Nephron progenitor cell (in vitro differentiated cells): Measurements from ENCODE around the gene LDLRAD3.

Experiments
- DNase-seq: peaks from one replicate; pipeline ENCODE4 v3.0.0; 2021
- H3K27ac Mint-ChIP-seq: 2 replicates; pipeline ENCODE4 v1.8.0; 2021; ENCODE audit warnings: mild to moderate bottlenecking, moderate library complexity, mixed read lengths
- H3K27me3 Mint-ChIP-seq: 2 replicates; pipeline ENCODE4 v1.8.0; 2021; ENCODE audit warnings: mild to moderate bottlenecking, low read depth, mixed read lengths; ENCODE audit not compliant: poor library complexity
- H3K36me3 Mint-ChIP-seq: 2 replicates; pipeline ENCODE4 v1.8.0; 2021; ENCODE audit warnings: low read depth, mixed read lengths
- H3K4me1 Mint-ChIP-seq: 2 replicates; pipeline ENCODE4 v1.8.0; 2021; ENCODE audit warnings: mixed read lengths
- H3K4me3 Mint-ChIP-seq: 2 replicates; pipeline ENCODE4 v1.8.0; 2021; ENCODE audit warnings: mild to moderate bottlenecking, moderate library complexity, mixed read lengths
- H3K9me3 Mint-ChIP-seq: 2 replicates; pipeline ENCODE4 v1.8.0; 2021; ENCODE audit warnings: mild to moderate bottlenecking, moderate library complexity, mixed read lengths
- CTCF ChIP-seq: fragments of 200-600 bp; sonication (generic); IDR thresholded peaks from 2 replicates; pipeline ENCODE4 v1.5.0; 2021; ENCODE audit warnings: antibody characterized with exemption

Gene LDLRAD3

GRCh38 chr11:35968386-35969088 is 24.7 kb downstream of the LDLRAD3 start:
- TF ChIP-seq CTCF: no peak
- Mint-ChIP-seq H3K36me3 (peaks cover 74% of the 10 kb centered on the region), H3K4me1 (peaks cover 61% of the 10 kb centered on the region), H3K27ac (peak overlapping the region; percentile 60), H3K4me3 (no peak overlapping the region), H3K27me3 (no peaks in the 10 kb centered on the region), H3K9me3 (peaks cover 36% of the 10 kb centered on the region)
- no peak for DNase-seq

GRCh38 chr11:35969089-35970042 is 25.5 kb downstream of the LDLRAD3 start:
- peaks cover 40% of the 10 kb centered on the region for H3K9me3 Mint-ChIP-seq
- H3K36me3 Mint-ChIP-seq: peaks cover 74% of the 10 kb centered on the region
- no peak for TF ChIP-seq CTCF
- no peak overlapping the region for H3K4me3 Mint-ChIP-seq
- H3K27me3 Mint-ChIP-seq: no peaks in the 10 kb centered on the region
- peak overlapping the region; percentile 60 for H3K27ac Mint-ChIP-seq
- peaks cover 54% of the 10 kb centered on the region for H3K4me1 Mint-ChIP-seq
- DNase-seq: no peak

GRCh38 chr11:35970445-35970844 is 26.6 kb downstream of the LDLRAD3 start:
- H3K9me3 Mint-ChIP-seq: peaks cover 47% of the 10 kb centered on the region
- H3K4me1 Mint-ChIP-seq: peaks cover 44% of the 10 kb centered on the region
- no peak for TF ChIP-seq CTCF
- H3K36me3 Mint-ChIP-seq: peaks cover 78% of the 10 kb centered on the region
- H3K27me3 Mint-ChIP-seq: no peaks in the 10 kb centered on the region
- DNase-seq: no peak
- no peak overlapping the region for H3K4me3 Mint-ChIP-seq
- no peak overlapping the region for H3K27ac Mint-ChIP-seq

DNA sequence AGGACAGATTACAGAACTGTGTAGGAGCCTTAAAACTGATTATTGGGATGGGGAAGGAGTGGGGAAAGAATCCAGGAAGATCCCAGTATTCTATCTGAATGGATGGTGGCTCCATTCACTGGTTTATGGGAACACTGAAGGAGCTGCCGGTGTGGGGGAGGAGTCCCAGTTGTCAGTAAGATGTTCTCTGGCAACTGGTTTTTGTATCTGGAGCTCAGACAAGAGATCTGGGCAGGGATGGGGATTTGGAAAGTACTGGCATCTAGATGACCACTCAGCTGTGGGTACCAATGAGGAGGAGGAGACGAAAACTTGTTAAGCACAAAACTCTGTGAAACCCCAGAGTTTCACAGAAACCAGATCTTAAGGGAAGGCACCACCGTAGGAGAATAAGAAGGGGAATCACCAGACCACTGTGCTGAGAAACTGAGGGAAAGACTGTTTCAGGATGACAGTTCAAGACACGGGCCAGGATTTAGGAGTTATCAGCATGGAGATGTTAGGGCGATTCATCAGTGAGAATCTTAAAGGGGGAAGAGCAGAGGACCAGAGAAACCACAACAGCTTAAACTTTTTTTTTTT is 28.1 kb downstream of the LDLRAD3 start:
- TF ChIP-seq CTCF: no peak
- H3K4me1 Mint-ChIP-seq: peaks cover 52% of the 10 kb centered on the region
- peaks cover 89% of the 10 kb centered on the region for H3K36me3 Mint-ChIP-seq

GRCh38 chr11:35974882-35975589 is 31.2 kb downstream of the LDLRAD3 start:
- peaks cover 6% of the 10 kb centered on the region for H3K27me3 Mint-ChIP-seq
- peaks cover 71% of the 10 kb centered on the region for H3K36me3 Mint-ChIP-seq
- H3K9me3 Mint-ChIP-seq: peaks cover 61% of the 10 kb centered on the region
- H3K27ac Mint-ChIP-seq: no peak overlapping the region
- peaks cover 60% of the 10 kb centered on the region for H3K4me1 Mint-ChIP-seq
- H3K4me3 Mint-ChIP-seq: no peak overlapping the region
- TF ChIP-seq CTCF: no peak
- DNase-seq: no peak

More for the DNA sequence above, 28.1 kb downstream of the LDLRAD3 start:
- H3K27ac Mint-ChIP-seq: peak overlapping the region; percentile 0
- DNase-seq: no peak
- peaks cover 56% of the 10 kb centered on the region for H3K9me3 Mint-ChIP-seq
- peaks cover 3% of the 10 kb centered on the region for H3K27me3 Mint-ChIP-seq
- H3K4me3 Mint-ChIP-seq: no peak overlapping the region
